H9 (cell line): Measurements from ENCODE around the gene WNT5B. TPM values are rescaled to one million over a fixed set of nuclear protein-coding genes. Genes with fewer than 3 reads are reported as not detected.

ENCODE experiments used
- DNase-seq: peaks from one replicate; pipeline ENCODE4 v3.0.0-alpha.2; 2017
- H2AFZ ChIP-seq: one replicate; pipeline ENCODE4 v1.6.1; 2013; ENCODE audit warnings: mild to moderate bottlenecking, low read length, control low read depth, moderate library complexity
- H2AK5ac ChIP-seq: 2 replicates; pipeline ENCODE4 v1.6.1; 2013; ENCODE audit warnings: low read length, control low read depth, mixed read lengths; ENCODE audit not compliant: insufficient read length
- H2BK120ac ChIP-seq: one replicate; pipeline ENCODE4 v1.6.1; 2013; ENCODE audit warnings: low read depth, mild to moderate bottlenecking, low read length, control low read depth, inconsistent platforms; ENCODE audit not compliant: poor library complexity, severe bottlenecking
- H2BK12ac ChIP-seq: 2 replicates; pipeline ENCODE4 v1.6.1; 2013; ENCODE audit warnings: low read length, control low read depth, mixed read lengths, low read depth; ENCODE audit not compliant: insufficient read length
- H2BK15ac ChIP-seq: 2 replicates; pipeline ENCODE4 v1.6.1; 2013; ENCODE audit warnings: low read depth, low read length, control low read depth
- H2BK20ac ChIP-seq: one replicate; pipeline ENCODE4 v1.6.1; 2013; ENCODE audit warnings: low read depth, mild to moderate bottlenecking, low read length, control low read depth, inconsistent platforms; ENCODE audit not compliant: poor library complexity, severe bottlenecking
- H2BK5ac ChIP-seq: 2 replicates; pipeline ENCODE4 v1.6.1; 2013; ENCODE audit warnings: low read length, control low read depth, mixed read lengths; ENCODE audit not compliant: insufficient read length
- H3K14ac ChIP-seq: 2 replicates; pipeline ENCODE4 v1.6.1; 2013; ENCODE audit warnings: low read length, control low read depth; ENCODE audit not compliant: insufficient read depth
- H3K18ac ChIP-seq: 2 replicates; pipeline ENCODE4 v1.6.1; 2013; ENCODE audit warnings: low read depth, mild to moderate bottlenecking, mixed read lengths, low read length, control low read depth; ENCODE audit not compliant: insufficient read length
- H3K23ac ChIP-seq: 2 replicates; pipeline ENCODE4 v1.6.1; 2013; ENCODE audit warnings: low read length, control low read depth, mixed read lengths, low read depth; ENCODE audit not compliant: insufficient read length
- H3K23me2 ChIP-seq: 2 replicates; pipeline ENCODE4 v1.6.1; 2013; ENCODE audit warnings: low read depth, mild to moderate bottlenecking, mixed read lengths, low read length, control low read depth; ENCODE audit not compliant: insufficient read length, poor library complexity, severe bottlenecking
- H3K27ac ChIP-seq: 2 replicates; pipeline ENCODE4 v1.5.1; 2013; ENCODE audit warnings: low read length, control low read depth, mixed read lengths, low read depth; ENCODE audit not compliant: insufficient read length
- H3K27me3 ChIP-seq: 2 replicates; pipeline ENCODE4 v1.6.1; 2013; ENCODE audit warnings: low read length, control low read depth, inconsistent platforms; ENCODE audit not compliant: insufficient read depth
- H3K4ac ChIP-seq: 2 replicates; pipeline ENCODE4 v1.6.1; 2013; ENCODE audit warnings: low read depth, mild to moderate bottlenecking, control low read depth, inconsistent platforms, low read length, moderate library complexity
- H3K4me1 ChIP-seq: 2 replicates; pipeline ENCODE4 v1.6.1; 2013; ENCODE audit warnings: low read length, control low read depth, inconsistent platforms; ENCODE audit not compliant: insufficient read depth
- H3K4me2 ChIP-seq: 2 replicates; pipeline ENCODE4 v1.6.1; 2013; ENCODE audit warnings: low read length, control low read depth, mixed read lengths; ENCODE audit not compliant: insufficient read length, insufficient read depth
- H3K56ac ChIP-seq: 2 replicates; pipeline ENCODE4 v1.6.1; 2013; ENCODE audit warnings: low read depth, mild to moderate bottlenecking, mixed read lengths, low read length, control low read depth; ENCODE audit not compliant: insufficient read length
- H3K79me1 ChIP-seq: 2 replicates; pipeline ENCODE4 v1.6.1; 2013; ENCODE audit warnings: low read depth, mild to moderate bottlenecking, moderate library complexity, low read length, control low read depth, inconsistent platforms; ENCODE audit not compliant: insufficient read depth, poor library complexity, severe bottlenecking
- H3K79me2 ChIP-seq: 2 replicates; pipeline ENCODE4 v1.6.1; 2013; ENCODE audit warnings: low read length, control low read depth, inconsistent platforms; ENCODE audit not compliant: insufficient read depth
- H3K9ac ChIP-seq: 2 replicates; pipeline ENCODE4 v1.6.1; 2013; ENCODE audit warnings: low read length, control low read depth, mixed read lengths; ENCODE audit not compliant: insufficient read length; ENCODE audit errors: extremely low read depth
- H3K9me3 ChIP-seq: one replicate; pipeline ENCODE4 v1.6.1; 2013; ENCODE audit warnings: low read depth, low read length, inconsistent platforms; ENCODE audit not compliant: control insufficient read depth
- H3T11ph ChIP-seq: one replicate; pipeline ENCODE4 v1.6.1; 2013; ENCODE audit warnings: mild to moderate bottlenecking, low read length, control low read depth, inconsistent platforms
- H4K20me1 ChIP-seq: one replicate; pipeline ENCODE4 v1.6.1; 2013; ENCODE audit not compliant: control insufficient read depth, insufficient read length, insufficient read depth
- H4K5ac ChIP-seq: 2 replicates; pipeline ENCODE4 v1.6.1; 2013; ENCODE audit warnings: low read depth, mild to moderate bottlenecking, mixed read lengths, low read length, control low read depth; ENCODE audit not compliant: insufficient read length
- H4K8ac ChIP-seq: replicated peaks from 2 replicates; pipeline ENCODE4 v1.6.1; 2013; ENCODE audit warnings: low read length, control low read depth, mixed read lengths, low read depth; ENCODE audit not compliant: insufficient read length
- H4K91ac ChIP-seq: 2 replicates; pipeline ENCODE4 v1.6.1; 2013; ENCODE audit warnings: low read depth, mild to moderate bottlenecking, moderate library complexity, mixed read lengths, low read length, control low read depth; ENCODE audit not compliant: insufficient read length
- H3K27ac Mint-ChIP-seq, 3 experiments: 2 replicates in 2 of 3; 3 replicates in 1 of 3; pipeline ENCODE4 v1.8.0; 2020 to 2021; ENCODE audit warnings: mixed read lengths in 3 of 3, mild to moderate bottlenecking in 1 of 3, moderate library complexity in 1 of 3
- H3K27me3 Mint-ChIP-seq: 2 replicates; pipeline ENCODE4 v1.8.0; 2021; ENCODE audit warnings: low read depth, mild to moderate bottlenecking, moderate library complexity, mixed read lengths
- H3K36me3 Mint-ChIP-seq, 3 experiments: 2 replicates in 2 of 3; 3 replicates in 1 of 3; pipeline ENCODE4 v1.8.0; 2020 to 2021; ENCODE audit warnings: low read depth in 3 of 3, mixed read lengths in 3 of 3; ENCODE audit not compliant: insufficient read depth in 1 of 3
- H3K4me1 Mint-ChIP-seq, 2 experiments: 2 replicates each; pipeline ENCODE4 v1.8.0; 2020; ENCODE audit warnings: mixed read lengths in 2 of 2
- H3K4me3 Mint-ChIP-seq, 2 experiments: 2 replicates in 1 of 2; 3 replicates in 1 of 2; pipeline ENCODE4 v1.8.0; 2020 to 2021; ENCODE audit warnings: mild to moderate bottlenecking in 2 of 2, mixed read lengths in 2 of 2, moderate library complexity in 1 of 2
- H3K9me3 Mint-ChIP-seq, 2 experiments: 2 replicates in 1 of 2; 3 replicates in 1 of 2; pipeline ENCODE4 v1.8.0; 2020; ENCODE audit warnings: mild to moderate bottlenecking in 2 of 2, mixed read lengths in 2 of 2, moderate library complexity in 1 of 2
- CTCF ChIP-seq: fragments of 200-600 bp; sonication (generic); conservative IDR thresholded peaks from 3 replicates; pipeline ENCODE4 v1.8.0; 2021; ENCODE audit warnings: antibody characterized with exemption, mild to moderate bottlenecking
- WGBS: extraction: QIAGEN DNeasy Blood & Tissue Kit; methylation state at CpG from one replicate; pipeline ENCODE4 v1.1.7; 2013; ENCODE audit warnings: missing lambda C conversion rate, low lambda C conversion rate, mixed read lengths; ENCODE audit not compliant: insufficient read length; ENCODE audit errors: extremely low coverage; 5-methylcytosine and 5-hydroxymethylcytosine counted together
- total RNA-seq: library from RNA; stranded (reverse); gene quantifications from 2 replicates; pipeline ENCODE4 v1.2.1, GENCODE V29; 2021

The WNT5B gene
- total RNA-seq, 1 experiment from 2014 or later: 1.5 TPM

DNA sequence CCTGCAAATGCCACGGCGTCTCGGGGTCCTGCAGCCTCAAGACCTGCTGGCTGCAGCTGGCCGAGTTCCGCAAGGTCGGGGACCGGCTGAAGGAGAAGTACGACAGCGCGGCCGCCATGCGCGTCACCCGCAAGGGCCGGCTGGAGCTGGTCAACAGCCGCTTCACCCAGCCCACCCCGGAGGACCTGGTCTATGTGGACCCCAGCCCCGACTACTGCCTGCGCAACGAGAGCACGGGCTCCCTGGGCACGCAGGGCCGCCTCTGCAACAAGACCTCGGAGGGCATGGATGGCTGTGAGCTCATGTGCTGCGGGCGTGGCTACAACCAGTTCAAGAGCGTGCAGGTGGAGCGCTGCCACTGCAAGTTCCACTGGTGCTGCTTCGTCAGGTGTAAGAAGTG is 16.8 kb downstream of the WNT5B start:
- Histone ChIP-seq H3K27ac (no peak overlapping the region), H3K9me3 (no peaks in the 10 kb centered on the region), H2BK12ac (no peak overlapping the region), H2BK15ac (no peak overlapping the region), H3K4ac (no peak overlapping the region), H3K9ac (no peak overlapping the region), H2BK5ac (no peak overlapping the region), H2AFZ (no peak overlapping the region), H4K91ac (no peak overlapping the region), H4K20me1 (peaks cover 2% of the 10 kb centered on the region), H2BK120ac (no peak overlapping the region), H3K14ac (no peak overlapping the region), H3K27me3 (no peaks in the 10 kb centered on the region), H3K79me2 (no peaks in the 10 kb centered on the region), H3K79me1 (no peaks in the 10 kb centered on the region), H3K23ac (no peak overlapping the region), H3K4me1 (no peaks in the 10 kb centered on the region), H3K4me2 (no peak overlapping the region), H4K8ac (no peak overlapping the region), H2AK5ac (no peak overlapping the region), H4K5ac (no peak overlapping the region), H3K56ac (no peak overlapping the region), H3T11ph (no peak overlapping the region), H3K18ac (no peak overlapping the region), H3K23me2 (no peaks in the 10 kb centered on the region), H2BK20ac (no peak overlapping the region)
- WGBS: no CpG with 5 or more reads among the region's 29 CpGs
- TF ChIP-seq CTCF: no peak
- H3K4me1 Mint-ChIP-seq: peaks cover 9 to 21% of the 10 kb centered on the region in 2 experiments
- no peak overlapping the region for H3K4me3 Mint-ChIP-seq
- no peak overlapping the region for H3K27ac Mint-ChIP-seq
- H3K36me3 Mint-ChIP-seq: no peaks in the 10 kb centered on the region
- peaks cover 17% of the 10 kb centered on the region for H3K27me3 Mint-ChIP-seq
- DNase-seq: no peak
- H3K9me3 Mint-ChIP-seq: no peaks in the 10 kb centered on the region
